Left hindlimb (tissue), 1 donor: ENCODE results near the gene GALR1.

Source experiments
- DNase-seq: peaks from one replicate; pipeline ENCODE4 v3.0.0-alpha.2; 2018

GALR1 gene

DNA sequence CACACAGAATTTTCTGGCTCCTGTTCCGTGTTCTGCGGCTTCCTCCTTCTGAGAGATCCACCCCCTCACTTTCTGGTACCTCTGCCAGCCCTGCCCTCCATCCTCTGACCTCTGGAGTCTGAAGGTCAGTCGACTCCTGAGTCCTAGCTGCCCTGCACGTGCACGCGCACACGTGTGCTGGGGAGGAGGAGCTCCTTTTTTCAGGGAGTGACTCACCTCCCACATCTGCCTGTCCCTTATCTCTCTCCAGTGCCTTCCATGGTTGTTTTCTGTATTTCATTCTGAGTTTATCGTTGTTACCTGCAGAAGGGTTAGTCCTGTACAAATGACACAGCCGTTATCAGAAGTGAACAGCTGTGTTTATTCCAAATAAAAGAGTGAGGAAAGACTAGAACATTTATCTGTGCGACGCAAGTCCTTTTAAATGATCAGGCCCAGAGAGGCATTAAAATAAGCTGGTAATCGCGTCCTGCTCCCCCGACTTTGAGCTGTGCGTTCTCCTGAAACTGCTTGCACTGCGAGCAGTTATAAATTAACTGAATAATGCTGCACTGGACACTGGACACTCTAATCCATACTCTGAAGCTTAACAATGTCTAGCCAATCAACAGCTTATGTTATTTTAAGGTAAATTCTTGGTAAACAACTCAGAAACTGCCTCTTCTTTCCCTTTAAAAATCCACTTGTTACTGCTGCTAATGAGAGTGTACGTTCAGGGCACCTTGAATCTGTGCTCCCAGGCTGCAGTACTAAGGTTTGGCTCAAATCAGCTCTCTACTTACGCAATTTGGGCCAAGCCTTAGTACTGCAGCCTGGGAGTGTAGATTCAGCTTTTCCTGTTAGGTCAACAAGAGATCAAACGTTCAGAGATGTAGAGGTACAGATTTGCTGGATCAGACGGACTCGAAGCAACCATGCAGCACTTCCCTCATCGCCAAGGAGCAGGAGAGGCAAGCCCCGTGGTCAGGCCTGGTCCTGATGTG, 72.5 kb downstream of the GALR1 start:
- DNase-seq, result no peak

DNA sequence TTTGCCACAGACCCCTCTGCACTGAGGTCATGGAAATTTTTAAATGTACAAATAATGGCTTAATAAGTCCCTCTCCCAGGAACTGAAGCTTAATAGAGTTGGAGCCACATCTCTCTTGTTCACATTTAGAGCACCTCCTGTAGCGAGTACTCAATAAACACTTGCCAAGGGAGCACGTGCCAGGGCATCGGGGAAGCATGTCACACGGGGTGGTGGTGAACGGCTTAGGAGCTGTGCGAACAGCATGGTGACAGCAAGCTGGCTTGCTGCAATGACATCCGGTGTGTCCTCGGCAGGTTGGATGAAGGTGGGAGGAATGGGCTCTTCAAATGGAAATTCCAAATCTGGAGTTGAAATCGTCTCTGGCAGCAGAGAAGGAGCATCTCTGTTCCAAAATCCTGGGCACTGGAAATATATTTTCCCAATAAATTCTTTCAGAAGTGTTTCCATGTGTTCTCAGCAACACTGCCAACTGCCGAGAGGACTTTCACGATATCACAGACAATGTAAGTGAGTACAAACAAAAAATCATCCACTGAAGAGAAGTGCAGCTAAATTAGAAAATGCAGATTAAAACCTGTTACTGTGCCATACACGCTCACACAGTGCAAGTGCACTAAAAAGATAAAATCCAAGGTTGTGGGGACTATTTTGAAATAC, 74.1 kb downstream of the GALR1 start:
- no peak for DNase-seq
